Activated naive CD4-positive, alpha-beta T cell treated with anti-CD3 and anti-CD28 coated beads, Interleukin-2, amount 10 ng/mL, durations not matched to agents 7 days and 5 days (primary cell): ENCODE measurements around the gene NCLN.

ENCODE experiments used
- CTCF ChIA-PET: fragments of 350-600 bp; sonication (Branson Sonifier 250); formaldehyde crosslinking; loops from one replicate; lab custom pipeline; 2021; ENCODE audit warnings: antibody characterized with exemption; lab: Charles Lee
- DNase-seq: peaks from one replicate; pipeline ENCODE4 v3.0.0-alpha.2; 2020
- H3K27ac Mint-ChIP-seq: one replicate; pipeline ENCODE4 v1.8.0; 2021; ENCODE audit warnings: mild to moderate bottlenecking, moderate library complexity, mixed read lengths
- H3K27me3 Mint-ChIP-seq: one replicate; pipeline ENCODE4 v1.8.0; 2021; ENCODE audit warnings: mild to moderate bottlenecking, mixed read lengths
- H3K36me3 Mint-ChIP-seq: one replicate; pipeline ENCODE4 v1.8.0; 2021; ENCODE audit warnings: mixed read lengths
- H3K4me1 Mint-ChIP-seq: one replicate; pipeline ENCODE4 v1.8.0; 2021; ENCODE audit warnings: mixed read lengths
- H3K4me3 Mint-ChIP-seq: one replicate; pipeline ENCODE4 v1.8.0; 2021; ENCODE audit warnings: mild to moderate bottlenecking, moderate library complexity, mixed read lengths
- H3K9me3 Mint-ChIP-seq: one replicate; pipeline ENCODE4 v1.8.0; 2021; ENCODE audit warnings: mixed read lengths

The NCLN gene

DNA sequence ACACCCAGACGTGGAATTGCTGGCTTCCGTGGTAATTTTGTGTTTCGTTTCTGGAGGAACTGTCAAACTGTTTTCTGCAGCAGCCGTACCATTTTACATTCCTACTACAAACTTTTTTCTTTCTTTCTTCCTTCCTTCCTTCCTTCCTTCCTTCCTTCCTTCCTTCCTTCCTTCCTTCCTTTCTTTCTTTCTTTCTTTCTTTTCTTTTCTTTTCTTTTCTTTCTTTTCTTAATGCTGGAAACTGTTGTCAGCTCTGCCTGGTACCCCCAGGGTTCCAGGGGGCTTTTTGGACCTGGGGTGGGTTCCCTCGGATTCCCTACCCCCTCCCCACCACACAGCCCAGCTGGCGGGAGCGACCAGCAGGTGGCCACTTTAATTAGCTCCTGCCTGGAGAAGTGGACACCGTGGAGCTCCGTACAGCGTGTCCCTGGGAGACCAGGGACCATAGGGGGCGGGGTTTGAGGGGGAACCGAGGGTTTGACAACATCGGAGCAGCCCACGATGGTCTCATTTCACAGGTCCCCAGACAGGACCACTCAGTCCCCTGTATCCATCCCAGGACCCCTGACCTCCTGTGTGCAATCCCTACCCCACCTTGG lies 63.1 kb downstream of the NCLN start:
- H3K9me3 Mint-ChIP-seq = peaks cover 8% of the 10 kb centered on the region
- H3K36me3 Mint-ChIP-seq = no peaks in the 10 kb centered on the region
- no peak overlapping the region for H3K27ac Mint-ChIP-seq
- no peak for DNase-seq
- no peaks in the 10 kb centered on the region for H3K4me1 Mint-ChIP-seq
- peaks cover 10% of the 10 kb centered on the region for H3K27me3 Mint-ChIP-seq
- CTCF ChIA-PET = no interaction called here
- H3K4me3 Mint-ChIP-seq = no peak overlapping the region

DNA sequence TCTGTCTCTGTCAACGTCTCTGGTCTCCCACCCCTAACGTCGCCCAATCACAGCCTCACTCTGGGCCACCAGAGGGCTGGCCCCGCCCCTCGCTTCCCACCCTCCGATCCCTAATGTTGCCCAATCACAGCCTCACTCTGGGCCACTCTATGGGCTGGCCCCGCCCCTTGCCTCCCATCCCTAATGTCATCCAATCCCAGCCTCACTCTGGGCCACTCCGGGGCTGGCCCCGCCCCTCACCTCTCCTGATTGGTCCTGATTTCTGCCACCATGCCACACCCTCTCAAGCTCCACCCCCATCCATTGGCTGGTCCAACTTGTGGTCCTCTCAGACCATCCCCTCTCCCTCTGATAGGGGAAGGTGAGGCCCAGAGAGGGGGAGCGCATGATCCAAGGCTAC lies 63.7 kb downstream of the NCLN start:
- no peak overlapping the region for H3K27ac Mint-ChIP-seq
- peaks cover 8% of the 10 kb centered on the region for H3K9me3 Mint-ChIP-seq
- no peaks in the 10 kb centered on the region for H3K36me3 Mint-ChIP-seq
- no peak overlapping the region for H3K4me3 Mint-ChIP-seq
- no peaks in the 10 kb centered on the region for H3K4me1 Mint-ChIP-seq
- peaks cover 15% of the 10 kb centered on the region for H3K27me3 Mint-ChIP-seq
- no peak for DNase-seq
- CTCF ChIA-PET = no interaction called here

DNA sequence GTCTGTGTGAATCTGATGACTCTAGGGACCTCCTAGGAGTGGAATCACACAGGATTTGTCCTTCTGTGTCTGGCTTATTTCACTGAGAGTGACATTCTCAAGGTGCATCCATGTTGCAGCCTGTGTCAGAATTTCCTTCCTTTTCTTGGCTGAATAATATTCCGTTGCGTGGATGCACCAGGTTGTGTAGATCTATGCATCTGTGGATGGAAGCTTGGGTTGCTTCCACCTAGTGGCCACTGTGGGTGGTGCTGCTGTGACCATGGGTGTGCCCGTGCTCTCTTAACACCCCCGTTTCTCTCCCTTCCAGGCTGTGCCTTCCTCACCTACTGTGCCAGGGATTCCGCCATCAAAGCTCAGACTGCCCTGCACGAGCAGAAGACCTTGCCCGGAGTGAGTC lies 64.9 kb downstream of the NCLN start:
- Mint-ChIP-seq H3K27ac (no peak overlapping the region), H3K4me1 (no peaks in the 10 kb centered on the region), H3K9me3 (peaks cover 8% of the 10 kb centered on the region), H3K36me3 (no peaks in the 10 kb centered on the region), H3K27me3 (peaks cover 18% of the 10 kb centered on the region), H3K4me3 (no peak overlapping the region)
- peak; percentile 55 for DNase-seq
- CTCF ChIA-PET = no interaction called here

GRCh38 chr19:3251229-3251628 lies 65.5 kb downstream of the NCLN start:
- Mint-ChIP-seq H3K4me1 (no peaks in the 10 kb centered on the region), H3K9me3 (peaks cover 8% of the 10 kb centered on the region), H3K27ac (no peak overlapping the region), H3K27me3 (peaks cover 18% of the 10 kb centered on the region), H3K36me3 (no peaks in the 10 kb centered on the region), H3K4me3 (no peak overlapping the region)
- DNase-seq = no peak
- CTCF ChIA-PET = no interaction called here

GRCh38 chr19:3252650-3253049 lies 66.9 kb downstream of the NCLN start:
- H3K27ac Mint-ChIP-seq = no peak overlapping the region
- no peak for DNase-seq
- H3K27me3 Mint-ChIP-seq = peaks cover 22% of the 10 kb centered on the region
- H3K4me3 Mint-ChIP-seq = no peak overlapping the region
- peaks cover 8% of the 10 kb centered on the region for H3K9me3 Mint-ChIP-seq
- no peaks in the 10 kb centered on the region for H3K4me1 Mint-ChIP-seq
- CTCF ChIA-PET = interaction anchor here (1.1 kb wide), 1 partner anchor 290 kb away, joined by 3 read pairs; no protein-coding TSS in a partner anchor
- no peaks in the 10 kb centered on the region for H3K36me3 Mint-ChIP-seq

DNA sequence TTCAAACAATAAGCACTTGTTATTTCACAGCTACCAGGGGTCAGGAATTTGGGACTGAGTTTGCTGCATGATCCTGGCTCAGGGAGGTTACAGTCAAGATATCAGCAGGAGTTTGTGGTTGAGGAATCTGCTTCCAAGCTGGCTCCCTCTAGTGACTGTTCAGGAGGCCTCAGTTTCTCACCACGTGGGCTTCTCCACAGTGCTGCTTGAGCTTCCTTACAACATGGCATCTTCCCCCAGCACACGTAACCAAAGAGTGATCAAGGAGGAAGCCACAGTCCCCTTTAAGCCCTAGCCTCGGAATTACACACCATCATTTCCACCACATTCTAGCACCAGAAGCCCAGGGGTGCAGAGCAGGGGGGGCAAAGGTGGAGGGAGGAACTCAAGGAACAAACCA lies 67.5 kb downstream of the NCLN start:
- DNase-seq = no peak
- Mint-ChIP-seq H3K27me3 (peaks cover 22% of the 10 kb centered on the region), H3K4me1 (no peaks in the 10 kb centered on the region), H3K9me3 (peaks cover 8% of the 10 kb centered on the region), H3K36me3 (no peaks in the 10 kb centered on the region), H3K27ac (no peak overlapping the region), H3K4me3 (no peak overlapping the region)
- CTCF ChIA-PET = interaction anchor here (1.0 to 1.1 kb wide), 2 partner anchors 226 to 291 kb away, joined by 3 read pairs; no protein-coding TSS in a partner anchor

DNA sequence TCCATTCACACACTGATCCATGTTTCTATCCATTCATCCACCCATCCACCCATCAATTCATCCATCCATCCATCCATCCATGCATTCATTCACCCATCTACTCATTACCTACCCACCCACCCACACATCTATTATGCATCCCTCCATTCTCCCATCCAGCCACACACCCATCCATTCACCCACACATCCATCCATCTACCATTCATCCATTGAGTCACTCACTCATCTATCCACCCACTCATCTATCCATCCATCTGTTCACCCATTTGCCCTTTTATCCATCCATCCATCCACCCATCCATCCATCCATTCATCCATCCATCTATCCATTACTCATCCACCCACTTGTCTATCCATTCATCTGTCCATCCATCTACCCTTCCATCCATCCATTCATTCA lies 68.8 kb downstream of the NCLN start:
- no peak for DNase-seq
- H3K27me3 Mint-ChIP-seq = peaks cover 25% of the 10 kb centered on the region
- CTCF ChIA-PET = interaction anchor here (1.0 kb wide), 1 partner anchor 225 kb away, joined by 3 read pairs; no protein-coding TSS in a partner anchor
- H3K36me3 Mint-ChIP-seq = no peaks in the 10 kb centered on the region
- H3K9me3 Mint-ChIP-seq = peaks cover 8% of the 10 kb centered on the region
- H3K27ac Mint-ChIP-seq = no peak overlapping the region
- H3K4me1 Mint-ChIP-seq = no peaks in the 10 kb centered on the region
- no peak overlapping the region for H3K4me3 Mint-ChIP-seq

DNA sequence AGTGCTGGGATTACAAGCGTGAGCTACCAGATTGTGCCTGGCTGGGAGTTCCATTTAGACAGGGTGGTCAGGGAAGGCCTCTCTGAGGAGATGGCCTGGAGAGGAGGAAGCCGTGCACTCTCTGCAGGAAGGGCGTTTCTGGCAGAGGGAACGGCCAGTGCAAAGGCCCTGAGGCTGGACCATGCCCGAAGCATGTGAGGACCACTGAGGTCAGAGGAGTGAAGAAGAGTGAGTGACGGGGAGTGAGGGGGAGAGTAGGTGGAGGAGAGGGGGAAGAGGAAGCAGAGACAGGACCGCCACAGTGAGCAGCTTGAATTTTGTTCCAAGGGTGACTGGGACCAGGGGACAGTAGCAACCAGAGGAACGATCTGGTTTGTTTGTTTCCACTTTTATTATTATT lies 71.3 kb downstream of the NCLN start:
- Mint-ChIP-seq H3K4me3 (no peak overlapping the region), H3K4me1 (no peaks in the 10 kb centered on the region), H3K9me3 (peaks cover 2% of the 10 kb centered on the region), H3K27ac (no peak overlapping the region), H3K36me3 (no peaks in the 10 kb centered on the region), H3K27me3 (peaks cover 23% of the 10 kb centered on the region)
- CTCF ChIA-PET = no interaction called here
- no peak for DNase-seq
